HepG2 (cell line): Measurements from ENCODE around the gene ARHGAP26. TPM values are rescaled to one million over a fixed set of nuclear protein-coding genes. Genes with fewer than 3 reads are reported as not detected.

ENCODE experiments used
- ATAC-seq: fragments of 200-7000 bp; cut with Tn5 transposase; 3 replicates; pipeline ENCODE4 v1.9.1; 2020; ENCODE audit warnings: mild to moderate bottlenecking, moderate library complexity
- BruUV-seq: library from RNA; stranded (reverse); fragments of 400-500 nt; replicated peaks from 2 replicates; lab custom pipeline; 2021; lab: Mats Ljungman, UMichigan
- CTCF ChIA-PET: fragments of 300-600 bp; formaldehyde crosslinking; extraction: SDS; loops from one replicate; lab custom pipeline; 2021; ENCODE audit warnings: low total read pairs, inconsistent platforms, low intra/inter-chr PET ratio; lab: Yijun Ruan, JAX
- POLR2A ChIA-PET: fragments of 350-600 bp; sonication (Branson Sonifier 250); formaldehyde crosslinking; loops from one replicate; lab custom pipeline; 2020; ENCODE audit warnings: antibody characterized with exemption, inconsistent platforms; lab: Yijun Ruan, JAX
- DNase-seq: peaks from one replicate; pipeline ENCODE4 v3.0.0-alpha.2; 2015; ENCODE audit warnings: low spot score
- FAIRE-seq: peaks from 3 replicates; lab custom pipeline; 2011; peaks lifted over from hg19 to GRCh38; lab: Jason Lieb, UNC
- H2AFZ ChIP-seq: one replicate; pipeline ENCODE4 v1.6.1; 2011; ENCODE audit warnings: low read length, inconsistent platforms
- H3K27ac ChIP-seq: fragments of 300-600 bp; 3 replicates; pipeline ENCODE4 v1.8.0; 2011; ENCODE audit warnings: mixed run types, mild to moderate bottlenecking, mixed read lengths, low read length, inconsistent platforms; ENCODE audit not compliant: insufficient read depth; ENCODE audit errors: extremely low read length
- H3K27me3 ChIP-seq, 2 experiments: fragments of 200-600 bp in 1 of 2; 2 replicates in 1 of 2; 3 replicates in 1 of 2; pipeline versions ENCODE4 v1.6.0 to v1.8.0; 2011; ENCODE audit warnings: low read length in 2 of 2, mild to moderate bottlenecking in 2 of 2, moderate library complexity in 2 of 2, inconsistent platforms in 1 of 2; ENCODE audit not compliant: insufficient read depth in 2 of 2, control insufficient read depth in 1 of 2
- H3K36me3 ChIP-seq, 2 experiments: fragments of 200-600 bp in 1 of 2; replicated peaks in 1 of 2; 2 replicates in 1 of 2; 3 replicates in 1 of 2; pipeline versions ENCODE4 v1.5.1 to v1.8.0; 2011; ENCODE audit warnings: low read length in 2 of 2, inconsistent platforms in 1 of 2; ENCODE audit not compliant: insufficient read depth in 2 of 2, control insufficient read depth in 1 of 2
- H3K4me1 ChIP-seq: 2 replicates; pipeline ENCODE4 v1.5.1; 2012; ENCODE audit warnings: low read length, inconsistent platforms; ENCODE audit not compliant: insufficient read depth
- H3K4me2 ChIP-seq: 2 replicates; pipeline ENCODE4 v1.6.0; 2011; ENCODE audit warnings: low read depth, low read length, inconsistent platforms
- H3K4me3 ChIP-seq, 3 experiments: fragments of 200-600 bp in 1 of 3; sonication (generic), shearing (Covaris generic) in 1 of 3; replicated peaks in 1 of 3; 2 replicates each; pipeline ENCODE4 v1.5.1; 2011 to 2016; ENCODE audit warnings: low read length in 3 of 3, inconsistent platforms in 2 of 3, low read depth in 2 of 3, mild to moderate bottlenecking in 2 of 3, control low read depth in 1 of 3, mixed read lengths in 1 of 3; ENCODE audit not compliant: insufficient read depth in 1 of 3
- H3K79me2 ChIP-seq: one replicate; pipeline ENCODE4 v1.6.1; 2011; ENCODE audit warnings: low read length, inconsistent platforms; ENCODE audit not compliant: insufficient read depth
- H3K9ac ChIP-seq: 2 replicates; pipeline ENCODE4 v1.6.0; 2011; ENCODE audit warnings: mild to moderate bottlenecking, low read depth, low read length, inconsistent platforms; ENCODE audit not compliant: insufficient read depth
- H3K9me3 ChIP-seq: 2 replicates; pipeline ENCODE4 v1.5.1; 2012; ENCODE audit warnings: mild to moderate bottlenecking, low read length
- H4K20me1 ChIP-seq: 2 replicates; pipeline ENCODE4 v1.6.0; 2011; ENCODE audit warnings: inconsistent platforms, mild to moderate bottlenecking, low read length, moderate library complexity; ENCODE audit not compliant: insufficient read depth
- STAG1 ChIP-seq: sonication (generic); formaldehyde crosslinking; IDR thresholded peaks from 2 replicates; pipeline ENCODE4 v1.4.0; 2020; ENCODE audit warnings: missing genetic modification reagents
- ZNF644 ChIP-seq: IDR thresholded peaks from 2 replicates; pipeline ENCODE4 v1.6.1; 2016; ENCODE audit warnings: low read depth
- WGBS: methylation state at CpG from one replicate; pipeline ENCODE4 v1.1.6; 2017; ENCODE audit warnings: low lambda C conversion rate; 5-methylcytosine and 5-hydroxymethylcytosine counted together
- in situ Hi-C: cut with HindIII; loops from 2 replicates; pipeline ENCODE4 v1.10.0; 2017; ENCODE audit warnings: low pct_unique_long_range_greater_than_20kb; ENCODE audit not compliant: extremely low pct_ligation_motif_present
- intact Hi-C: fragments of 100-400 bp; cut with micrococcal nuclease; formaldehyde crosslinking; loops from one replicate; pipeline ENCODE4 v1.10.0; 2022; ENCODE audit not compliant: unreplicated experiment
- polyA plus RNA-seq, 8 experiments: library from polyadenylated mRNA; depleted of rRNA in 3 of 8; stranded (reverse) in 7 of 8; unstranded in 1 of 8; fragments of >200 nt; fragmentation: Illumina TruSeq in 4 of 8; extraction: Trizol in 4 of 8; gene quantifications; 2 replicates each; pipeline versions ENCODE4 v1.2.1 to v1.2.3, GENCODE V29; 2011 to 2016; ENCODE audit warnings: low read depth in 4 of 8, missing spikeins in 1 of 8, mixed read lengths in 1 of 8; ENCODE audit not compliant: insufficient read depth in 1 of 8
- total RNA-seq, 5 experiments: library from RNA; depleted of rRNA; stranded (reverse); fragments of >200 nt; fragmentation: Illumina TruSeq; extraction: Trizol; gene quantifications; 2 replicates each; pipeline ENCODE4 v1.2.3, GENCODE V29; 2016; ENCODE audit warnings: low read depth in 1 of 5
- TF ChIP-seq, protein P1 (sequence below): sonication (generic); formaldehyde crosslinking; IDR thresholded peaks from 2 replicates; pipeline ENCODE4 v1.4.0; 2020; ENCODE audit warnings: missing genetic modification reagents
- TF ChIP-seq, protein P2 (sequence below): sonication (generic); formaldehyde crosslinking; IDR thresholded peaks from 2 replicates; pipeline ENCODE4 v1.5.0; 2020; ENCODE audit warnings: mild to moderate bottlenecking, missing genetic modification reagents, moderate library complexity

ARHGAP26 gene
- total and polyA plus RNA-seq, 2 of the 13 experiments (the other 11 are each of a cell fraction or from before 2014, with no cell fraction given), result 9.6 to 18.2 TPM

DNA sequence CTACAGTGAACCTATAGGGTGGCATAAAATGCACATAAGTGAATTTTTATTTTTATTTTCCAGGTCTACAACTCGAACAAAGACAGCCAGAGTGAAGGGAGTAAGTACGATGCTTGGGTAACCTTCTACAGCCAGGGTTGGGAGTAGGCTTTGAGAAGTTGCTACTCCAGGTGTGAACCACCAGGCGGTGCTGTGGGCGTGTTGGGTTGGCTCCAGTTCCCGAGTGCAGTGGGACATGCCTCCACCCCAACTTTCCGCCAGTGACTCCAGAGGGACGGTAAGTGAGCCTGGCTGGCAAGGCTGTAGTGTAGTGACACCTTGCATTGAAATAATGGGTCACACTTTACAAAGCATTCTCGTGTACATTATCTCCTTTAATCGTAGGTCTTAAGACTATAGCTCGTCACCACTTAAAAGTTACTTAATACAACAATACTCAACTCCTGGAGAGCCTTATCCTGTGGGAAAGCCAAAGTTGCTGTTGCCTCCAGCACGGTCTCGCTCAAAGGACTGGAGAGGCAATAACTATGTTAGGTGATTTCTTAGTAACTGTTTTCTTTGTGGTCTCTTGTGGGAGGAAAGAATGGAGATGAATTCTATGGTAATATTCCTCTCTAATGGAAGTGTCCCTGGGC is 244.0 kb downstream of the ARHGAP26 start:
- CTCF ChIA-PET, result no interaction called here
- over 99% methylated on average over 9 of the region's 12 CpGs for WGBS
- intact Hi-C loops (loop anchor here (5.0 kb wide), 1 partner anchor 813 kb away; no protein-coding TSS in a partner anchor), in situ Hi-C loops (no loop called here)
- Histone ChIP-seq H3K9ac (no peak overlapping the region), H3K79me2 (no peaks in the 10 kb centered on the region), H3K4me3 (no peak overlapping the region), H3K27ac (no peak overlapping the region), H2AFZ (no peak overlapping the region), H3K4me1 (peaks cover 31% of the 10 kb centered on the region), H3K27me3 (no peaks in the 10 kb centered on the region), H3K4me2 (no peak overlapping the region), H3K36me3 (peaks cover 0 to 2% of the 10 kb centered on the region in 2 experiments; a peak in 3 of 5 replicates), H4K20me1 (no peaks in the 10 kb centered on the region), H3K9me3 (no peaks in the 10 kb centered on the region)
- TF ChIP-seq, protein P1, sequence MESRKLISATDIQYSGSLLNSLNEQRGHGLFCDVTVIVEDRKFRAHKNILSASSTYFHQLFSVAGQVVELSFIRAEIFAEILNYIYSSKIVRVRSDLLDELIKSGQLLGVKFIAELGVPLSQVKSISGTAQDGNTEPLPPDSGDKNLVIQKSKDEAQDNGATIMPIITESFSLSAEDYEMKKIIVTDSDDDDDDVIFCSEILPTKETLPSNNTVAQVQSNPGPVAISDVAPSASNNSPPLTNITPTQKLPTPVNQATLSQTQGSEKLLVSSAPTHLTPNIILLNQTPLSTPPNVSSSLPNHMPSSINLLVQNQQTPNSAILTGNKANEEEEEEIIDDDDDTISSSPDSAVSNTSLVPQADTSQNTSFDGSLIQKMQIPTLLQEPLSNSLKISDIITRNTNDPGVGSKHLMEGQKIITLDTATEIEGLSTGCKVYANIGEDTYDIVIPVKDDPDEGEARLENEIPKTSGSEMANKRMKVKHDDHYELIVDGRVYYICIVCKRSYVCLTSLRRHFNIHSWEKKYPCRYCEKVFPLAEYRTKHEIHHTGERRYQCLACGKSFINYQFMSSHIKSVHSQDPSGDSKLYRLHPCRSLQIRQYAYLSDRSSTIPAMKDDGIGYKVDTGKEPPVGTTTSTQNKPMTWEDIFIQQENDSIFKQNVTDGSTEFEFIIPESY, result peak; percentile 32; the same call in 1 of the 2 replicates
- TF ChIP-seq, protein P2, sequence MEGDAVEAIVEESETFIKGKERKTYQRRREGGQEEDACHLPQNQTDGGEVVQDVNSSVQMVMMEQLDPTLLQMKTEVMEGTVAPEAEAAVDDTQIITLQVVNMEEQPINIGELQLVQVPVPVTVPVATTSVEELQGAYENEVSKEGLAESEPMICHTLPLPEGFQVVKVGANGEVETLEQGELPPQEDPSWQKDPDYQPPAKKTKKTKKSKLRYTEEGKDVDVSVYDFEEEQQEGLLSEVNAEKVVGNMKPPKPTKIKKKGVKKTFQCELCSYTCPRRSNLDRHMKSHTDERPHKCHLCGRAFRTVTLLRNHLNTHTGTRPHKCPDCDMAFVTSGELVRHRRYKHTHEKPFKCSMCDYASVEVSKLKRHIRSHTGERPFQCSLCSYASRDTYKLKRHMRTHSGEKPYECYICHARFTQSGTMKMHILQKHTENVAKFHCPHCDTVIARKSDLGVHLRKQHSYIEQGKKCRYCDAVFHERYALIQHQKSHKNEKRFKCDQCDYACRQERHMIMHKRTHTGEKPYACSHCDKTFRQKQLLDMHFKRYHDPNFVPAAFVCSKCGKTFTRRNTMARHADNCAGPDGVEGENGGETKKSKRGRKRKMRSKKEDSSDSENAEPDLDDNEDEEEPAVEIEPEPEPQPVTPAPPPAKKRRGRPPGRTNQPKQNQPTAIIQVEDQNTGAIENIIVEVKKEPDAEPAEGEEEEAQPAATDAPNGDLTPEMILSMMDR (CRISPR knock-in tag), result peak; percentile 57
- no peak for TF ChIP-seq ZNF644 (CRISPR knock-in tag)
- peak; percentile 61 for TF ChIP-seq STAG1 (CRISPR knock-in tag)
- FAIRE-seq (no peak), ATAC-seq (no peak), DNase-seq (no peak)
- no TSS peak for BruUV-seq
- POLR2A ChIA-PET, result no interaction called here
